ENCODE results near the gene CCZ1.
"Not testable (repeated sequence)": the region's sequence is repeated elsewhere in the genome, so short reads cannot be mapped to it uniquely, and the experiment has no call there.

The CCZ1 gene
- total RNA-seq: 18.4 to 20.3 (median 19.6) reads per million in 4 donors

- peak; percentile 48 to 77 (median 65) for DNase-seq
Observed at GRCh38 chr7:5898480-5899224, at the start of gene CCZ1. CCZ1 (plus strand) TSS chr7:5898733; CDS start chr7:5898800, 67 bp downstream.

GRCh38 chr7:5850944-5851343, 47.6 kb upstream of the CCZ1 start:
- DNase-seq: no peak

- DNase-seq: no peak
Observed at GRCh38 chr7:5854738-5855137, 43.8 kb upstream of the CCZ1 start.

GRCh38 chr7:5857041-5857575, 41.4 kb upstream of the CCZ1 start:
- DNase-seq: not testable (repeated sequence)

GRCh38 chr7:5858494-5858893, 40.0 kb upstream of the CCZ1 start:
- DNase-seq: peak; percentile 37 to 65 (median 57)

GRCh38 chr7:5861281-5861680, 37.3 kb upstream of the CCZ1 start:
- DNase-seq: not testable (repeated sequence)

GRCh38 chr7:5862753-5863366, 35.7 kb upstream of the CCZ1 start:
- DNase-seq: not testable (repeated sequence)

- not testable (repeated sequence) for DNase-seq
Observed at GRCh38 chr7:5865279-5865931, 33.1 kb upstream of the CCZ1 start.

GRCh38 chr7:5867060-5867459, 31.5 kb upstream of the CCZ1 start:
- no peak for DNase-seq

- DNase-seq: not testable (repeated sequence)
Observed at GRCh38 chr7:5868928-5869341, 29.6 kb upstream of the CCZ1 start.

- DNase-seq: no peak
Observed at GRCh38 chr7:5869691-5870090, 28.8 kb upstream of the CCZ1 start.

- DNase-seq: no peak
Observed at GRCh38 chr7:5870311-5870710, 28.2 kb upstream of the CCZ1 start.

GRCh38 chr7:5872326-5872725, 26.2 kb upstream of the CCZ1 start:
- DNase-seq: no peak

- DNase-seq: not testable (repeated sequence)
Observed at GRCh38 chr7:5879591-5879990, 18.9 kb upstream of the CCZ1 start.

- not testable (repeated sequence) for DNase-seq
Observed at GRCh38 chr7:5880106-5880505, 18.4 kb upstream of the CCZ1 start.

- not testable (repeated sequence) for DNase-seq
Observed at GRCh38 chr7:5884431-5884830, 14.1 kb upstream of the CCZ1 start.

- DNase-seq: not testable (repeated sequence)
Observed at GRCh38 chr7:5888021-5888420, 10.5 kb upstream of the CCZ1 start.

GRCh38 chr7:5890244-5890643, 8.3 kb upstream of the CCZ1 start:
- DNase-seq: not testable (repeated sequence)

- no peak for DNase-seq
Observed at GRCh38 chr7:5892498-5892897, 6.0 kb upstream of the CCZ1 start.

- DNase-seq: not testable (repeated sequence)
Observed at GRCh38 chr7:5897369-5897919, 1.1 kb upstream of the CCZ1 start.

- DNase-seq: not testable (repeated sequence)
Observed at GRCh38 chr7:5903002-5903401, 4.5 kb downstream of the CCZ1 start.

- not testable (repeated sequence) for DNase-seq
Observed at GRCh38 chr7:5904726-5905125, 6.2 kb downstream of the CCZ1 start.

- not testable (repeated sequence) for DNase-seq
Observed at GRCh38 chr7:5908835-5909234, 10.3 kb downstream of the CCZ1 start.

Measured in T-helper 1 cell (primary cell).